Activated CD4-positive, alpha-beta T cell treated with anti-CD3 and anti-CD28 coated beads for 48 hours (primary cell): ENCODE measurements around the gene SUCNR1.
"Not testable (repeated sequence)": the region's sequence is repeated elsewhere in the genome, so short reads cannot be mapped to it uniquely, and the experiment has no call there.

Experiments used
- DNase-seq: peaks from one replicate; pipeline ENCODE4 v3.0.0-alpha.2; 2020

Gene SUCNR1

GRCh38 chr3:151871639-151872468, 1.6 kb upstream of the SUCNR1 start:
- no peak for DNase-seq

- not testable (repeated sequence) for DNase-seq
Measured at GRCh38 chr3:151874079-151874478, 636 bp downstream of the SUCNR1 start.

GRCh38 chr3:151875759-151876158, 2.3 kb downstream of the SUCNR1 start:
- DNase-seq = no peak

GRCh38 chr3:151877269-151877668, 3.8 kb downstream of the SUCNR1 start:
- no peak for DNase-seq

GRCh38 chr3:151878465-151878864, 5.0 kb downstream of the SUCNR1 start:
- DNase-seq = no peak

- DNase-seq = no peak
Measured at GRCh38 chr3:151879037-151879436, 5.6 kb downstream of the SUCNR1 start.

GRCh38 chr3:151879679-151880415, 6.4 kb downstream of the SUCNR1 start:
- no peak for DNase-seq

- DNase-seq = no peak
Measured at GRCh38 chr3:151880416-151880690, 6.9 kb downstream of the SUCNR1 start.

GRCh38 chr3:151881137-151881536, 7.7 kb downstream of the SUCNR1 start:
- no peak for DNase-seq

- not testable (repeated sequence) for DNase-seq
Measured at GRCh38 chr3:151885397-151885796, 12.0 kb downstream of the SUCNR1 start.

- DNase-seq = not testable (repeated sequence)
Measured at GRCh38 chr3:151887450-151888211, 14.2 kb downstream of the SUCNR1 start.

- no peak for DNase-seq
Measured at GRCh38 chr3:151890721-151891141, 17.3 kb downstream of the SUCNR1 start.

GRCh38 chr3:151891721-151892120, 18.3 kb downstream of the SUCNR1 start:
- no peak for DNase-seq

- no peak for DNase-seq
Measured at GRCh38 chr3:151894219-151894618, 20.8 kb downstream of the SUCNR1 start.

GRCh38 chr3:151895478-151896241, 22.2 kb downstream of the SUCNR1 start:
- no peak for DNase-seq

GRCh38 chr3:151896246-151897012, 23.0 kb downstream of the SUCNR1 start:
- no peak for DNase-seq

- not testable (repeated sequence) for DNase-seq
Measured at GRCh38 chr3:151898121-151898520, 24.7 kb downstream of the SUCNR1 start.

GRCh38 chr3:151898564-151899261, 25.3 kb downstream of the SUCNR1 start:
- not testable (repeated sequence) for DNase-seq

- DNase-seq = no peak
Measured at GRCh38 chr3:151899996-151900395, 26.6 kb downstream of the SUCNR1 start.

- no peak for DNase-seq
Measured at GRCh38 chr3:151900460-151900859, 27.0 kb downstream of the SUCNR1 start.
